IMR-90 (cell line): ENCODE measurements around the gene TATDN2. TPM values are rescaled to one million over a fixed set of nuclear protein-coding genes. Genes with fewer than 3 reads are reported as not detected.

Source experiments
- ATAC-seq: fragments of 200-7000 bp; cut with Tn5 transposase; 2 replicates; pipeline ENCODE4 v1.9.1; 2020; ENCODE audit warnings: low read depth, mild to moderate bottlenecking, moderate library complexity
- BruUV-seq: library from RNA; stranded (reverse); fragments of 400-500 nt; replicated peaks from 2 replicates; lab custom pipeline; 2021; lab: Mats Ljungman, UMichigan
- CTCF ChIA-PET: fragments of 300-600 bp; formaldehyde crosslinking; extraction: SDS; loops from one replicate; lab custom pipeline; 2021; ENCODE audit warnings: antibody characterized with exemption; lab: Yijun Ruan, JAX
- POLR2A ChIA-PET: fragments of 300-600 bp; sonication (Branson Sonifier 250); formaldehyde crosslinking; loops from one replicate; lab custom pipeline; 2022; ENCODE audit warnings: antibody characterized with exemption; ENCODE audit not compliant: unreplicated experiment; lab: Charles Lee
- DNase-seq: peaks from one replicate; pipeline ENCODE4 v3.0.0; 2013
- H2AFZ ChIP-seq: replicated peaks from 2 replicates; pipeline ENCODE3; 2013; ENCODE audit warnings: low read length, mild to moderate bottlenecking; ENCODE audit not compliant: poor library complexity
- H2AK5ac ChIP-seq: 2 replicates; pipeline ENCODE4 v1.6.1; 2013; ENCODE audit warnings: low read depth, low read length, inconsistent platforms
- H2AK9ac ChIP-seq: replicated peaks from 2 replicates; pipeline ENCODE3; 2013; ENCODE audit warnings: mild to moderate bottlenecking, low read depth, low read length, moderate library complexity; ENCODE audit not compliant: poor library complexity
- H2BK120ac ChIP-seq: 2 replicates; pipeline ENCODE4 v1.6.1; 2013; ENCODE audit warnings: low read depth, low read length, inconsistent platforms
- H2BK15ac ChIP-seq: 3 replicates; pipeline ENCODE4 v1.6.1; 2013; ENCODE audit warnings: low read depth, low read length, inconsistent platforms
- H2BK20ac ChIP-seq: 2 replicates; pipeline ENCODE4 v1.6.1; 2013; ENCODE audit warnings: low read depth, mild to moderate bottlenecking, inconsistent platforms, low read length, moderate library complexity
- H2BK5ac ChIP-seq: 2 replicates; pipeline ENCODE4 v1.6.1; 2013; ENCODE audit warnings: mild to moderate bottlenecking, low read depth, low read length, inconsistent platforms; ENCODE audit not compliant: poor library complexity, severe bottlenecking
- H3K14ac ChIP-seq: replicated peaks from 2 replicates; pipeline ENCODE4 v1.6.1; 2013; ENCODE audit warnings: low read depth, low read length, inconsistent platforms
- H3K18ac ChIP-seq: 2 replicates; pipeline ENCODE4 v1.6.1; 2013; ENCODE audit warnings: low read depth, low read length, control low read depth
- H3K23ac ChIP-seq: 2 replicates; pipeline ENCODE4 v1.6.1; 2013; ENCODE audit warnings: low read depth, low read length, inconsistent platforms
- H3K27ac ChIP-seq: 2 replicates; pipeline ENCODE4 v1.5.1; 2013; ENCODE audit warnings: mild to moderate bottlenecking, control low read depth, low read length; ENCODE audit not compliant: insufficient read depth
- H3K27me3 ChIP-seq: 2 replicates; pipeline ENCODE4 v1.6.1; 2013; ENCODE audit warnings: low read length; ENCODE audit not compliant: control insufficient read depth, insufficient read depth
- H3K36me3 ChIP-seq: 2 replicates; pipeline ENCODE4 v1.6.1; 2013; ENCODE audit warnings: low read length, mixed read lengths; ENCODE audit not compliant: control insufficient read depth, insufficient read depth
- H3K4ac ChIP-seq: 2 replicates; pipeline ENCODE4 v1.6.1; 2013; ENCODE audit warnings: low read depth, low read length, inconsistent platforms
- H3K4me1 ChIP-seq: 2 replicates; pipeline ENCODE4 v1.6.1; 2013; ENCODE audit warnings: low read length, mixed read lengths; ENCODE audit not compliant: control insufficient read depth, insufficient read depth
- H3K4me2 ChIP-seq: 2 replicates; pipeline ENCODE4 v1.6.1; 2013; ENCODE audit warnings: low read depth, mild to moderate bottlenecking, control low read depth, low read length, moderate library complexity
- H3K4me3 ChIP-seq: 2 replicates; pipeline ENCODE4 v1.5.1; 2013; ENCODE audit warnings: low read depth, mild to moderate bottlenecking, control low read depth, low read length, moderate library complexity; ENCODE audit not compliant: insufficient read depth
- H3K56ac ChIP-seq: 2 replicates; pipeline ENCODE4 v1.6.1; 2013; ENCODE audit warnings: low read length, inconsistent platforms; ENCODE audit not compliant: insufficient read depth; ENCODE audit errors: extremely low read depth
- H3K79me1 ChIP-seq, 2 experiments: 2 replicates each; pipeline ENCODE4 v1.6.1; 2013; ENCODE audit warnings: low read length in 2 of 2, inconsistent platforms in 1 of 2, low read depth in 1 of 2
- H3K9ac ChIP-seq: 2 replicates; pipeline ENCODE4 v1.6.1; 2013; ENCODE audit warnings: low read depth, low read length, control low read depth
- H3K9me1 ChIP-seq: 2 replicates; pipeline ENCODE4 v1.6.1; 2013; ENCODE audit warnings: low read length, inconsistent platforms; ENCODE audit not compliant: insufficient read depth
- H3K9me3 ChIP-seq: 2 replicates; pipeline ENCODE4 v1.6.1; 2013; ENCODE audit warnings: low read length; ENCODE audit not compliant: control insufficient read depth, insufficient read depth
- H4K20me1 ChIP-seq: 2 replicates; pipeline ENCODE4 v1.6.1; 2013; ENCODE audit warnings: low read length, inconsistent platforms; ENCODE audit not compliant: insufficient read depth
- H4K5ac ChIP-seq: 2 replicates; pipeline ENCODE4 v1.6.1; 2013; ENCODE audit warnings: mild to moderate bottlenecking, low read depth, low read length, control low read depth
- H4K8ac ChIP-seq, 2 experiments: 2 replicates each; pipeline ENCODE4 v1.6.1; 2013; ENCODE audit warnings: low read depth in 2 of 2, low read length in 2 of 2, control low read depth in 1 of 2, inconsistent platforms in 1 of 2
- H4K91ac ChIP-seq: 2 replicates; pipeline ENCODE4 v1.6.1; 2013; ENCODE audit warnings: low read depth, low read length, inconsistent platforms; ENCODE audit not compliant: insufficient read depth
- USF2 ChIP-seq: fragments of 150-350 bp; IDR thresholded peaks from 2 replicates; pipeline ENCODE4 v1.6.1; 2017; ENCODE audit warnings: mild to moderate bottlenecking, antibody characterized with exemption, low read length, low read depth
- WGBS, 2 experiments: methylation state at CpG; one replicate each; pipeline versions ENCODE4 v1.1.5 to v1.1.7; 2013; ENCODE audit warnings: missing lambda C conversion rate in 2 of 2; ENCODE audit not compliant: insufficient read length in 1 of 2; ENCODE audit errors: extremely low coverage in 2 of 2; 5-methylcytosine and 5-hydroxymethylcytosine counted together
- dilution Hi-C: fragments of 300-500 bp; cut with HindIII; formaldehyde crosslinking; loops from one replicate; pipeline ENCODE4 v1.14.3; 2018; ENCODE audit warnings: low sequenced_read_pairs; ENCODE audit not compliant: unreplicated experiment
- in situ Hi-C: fragments of 300-500 bp; cut with MboI; formaldehyde crosslinking; loops from 3 replicates; pipeline ENCODE4 v1.14.3; 2019; ENCODE audit warnings: low sequenced_read_pairs, inconsistent platforms, mixed read lengths
- intact Hi-C: fragments of 100-400 bp; cut with micrococcal nuclease; formaldehyde crosslinking; loops from 2 replicates; pipeline ENCODE4 v1.10.0; 2022
- polyA plus RNA-seq, 3 experiments: library from polyadenylated mRNA; depleted of rRNA; stranded (reverse); fragments of >200 nt; gene quantifications; 2 replicates each; pipeline ENCODE4 v1.2.3, GENCODE V29; 2012; ENCODE audit warnings: low replicate concordance in 1 of 3
- total RNA-seq: library from RNA; depleted of rRNA; stranded (reverse); fragments of >200 nt; gene quantifications from 2 replicates; pipeline ENCODE4 v1.2.3, GENCODE V29; 2012

The TATDN2 gene
- total and polyA plus RNA-seq, 2 of the 4 experiments (the other 2 are of a cell fraction), result 9.0 to 18.8 TPM

GRCh38 chr3:10229576-10229975, 18.7 kb upstream of the TATDN2 start:
- H3K4me1 ChIP-seq, result peaks cover 2% of the 10 kb centered on the region
- ChIA-PET CTCF (no interaction called here), POLR2A (no interaction called here)
- no peak overlapping the region for H3K56ac ChIP-seq
- in situ Hi-C loops, result no loop called here
- H3K36me3 ChIP-seq, result peaks cover 14% of the 10 kb centered on the region
- H3K4ac ChIP-seq, result no peak overlapping the region
- H4K20me1 ChIP-seq, result no peaks in the 10 kb centered on the region
- no peaks in the 10 kb centered on the region for H3K9me3 ChIP-seq
- BruUV-seq, result no TSS peak
- H2AK9ac ChIP-seq, result no peak overlapping the region
- intact Hi-C loops, result loop anchor here (10.0 kb wide), 1 partner anchor 515 kb away; no protein-coding TSS in a partner anchor
- no peak overlapping the region for H2BK20ac ChIP-seq
- dilution Hi-C loops, result no loop called here
- H4K91ac ChIP-seq, result no peak overlapping the region
- no peak overlapping the region for H3K27ac ChIP-seq
- H3K27me3 ChIP-seq, result no peaks in the 10 kb centered on the region
- no CpG with 5 or more reads among the region's 7 CpGs for WGBS, 2 experiments
- no peak overlapping the region for H3K14ac ChIP-seq
- no peak overlapping the region for H3K4me2 ChIP-seq
- H2AK5ac ChIP-seq, result no peak overlapping the region
- H2BK15ac ChIP-seq, result no peak overlapping the region
- H3K18ac ChIP-seq, result no peak overlapping the region
- DNase-seq (no peak), ATAC-seq (no peak)
- H3K79me1 ChIP-seq, result peaks cover 0 to 3% of the 10 kb centered on the region in 2 experiments; a peak in 2 of 4 replicates
- H2BK120ac ChIP-seq, result no peak overlapping the region
- H4K8ac ChIP-seq, result no peak overlapping the region
- no peak overlapping the region for H2AFZ ChIP-seq
- peaks cover 4% of the 10 kb centered on the region; the same call in 1 of the 2 replicates for H3K9me1 ChIP-seq
- no peak overlapping the region for H4K5ac ChIP-seq
- no peak overlapping the region for H3K23ac ChIP-seq
- H3K4me3 ChIP-seq, result no peak overlapping the region
- no peak overlapping the region for H3K9ac ChIP-seq
- H2BK5ac ChIP-seq, result no peak overlapping the region
- no peak for TF ChIP-seq USF2
